Neural cell (in vitro differentiated cells): ENCODE measurements around the gene PMEPA1. TPM values are rescaled to one million over a fixed set of nuclear protein-coding genes. Genes with fewer than 3 reads are reported as not detected.

Source experiments
- H2AFZ ChIP-seq: fragments of 200-600, 300-800 bp; sonication (generic), shearing (Covaris generic); 2 replicates; pipeline ENCODE4 v1.6.0; 2014; ENCODE audit warnings: low read depth, mild to moderate bottlenecking, antibody characterized with exemption, low read length, moderate library complexity
- H3F3A ChIP-seq: fragments of 200-600 bp; shearing (Covaris generic); 2 replicates; pipeline ENCODE4 v1.6.1; 2016; ENCODE audit warnings: mild to moderate bottlenecking, moderate library complexity, mixed read lengths, antibody characterized with exemption, low read length; ENCODE audit not compliant: insufficient read depth, poor library complexity, severe bottlenecking
- H3K27ac ChIP-seq: fragments of 200-600, 300-800 bp; sonication (generic), shearing (Covaris generic); 2 replicates; pipeline ENCODE4 v1.5.1; 2014; ENCODE audit warnings: mild to moderate bottlenecking, low read length, moderate library complexity
- H3K27me3 ChIP-seq: fragments of 300-800, 200-600 bp; sonication (generic), shearing (Covaris generic); 2 replicates; pipeline ENCODE4 v1.6.0; 2014; ENCODE audit warnings: mild to moderate bottlenecking, low read depth, low read length, moderate library complexity; ENCODE audit not compliant: insufficient read depth
- H3K36me3 ChIP-seq: fragments of 300-800, 200-600 bp; sonication (generic), shearing (Covaris generic); 2 replicates; pipeline ENCODE4 v1.5.1; 2014; ENCODE audit warnings: mild to moderate bottlenecking, antibody characterized with exemption, low read length, moderate library complexity; ENCODE audit not compliant: insufficient read depth
- H3K4me2 ChIP-seq: fragments of 300-800, 200-600 bp; sonication (generic), shearing (Covaris generic); 2 replicates; pipeline ENCODE4 v1.6.0; 2014; ENCODE audit warnings: mild to moderate bottlenecking, low read length
- H3K4me3 ChIP-seq: fragments of 300-800, 200-600 bp; sonication (generic), shearing (Covaris generic); 2 replicates; pipeline ENCODE4 v1.5.1; 2014; ENCODE audit warnings: mild to moderate bottlenecking, low read length, moderate library complexity
- H3K79me2 ChIP-seq: fragments of 200-600 bp; shearing (Covaris generic); replicated peaks from 2 replicates; pipeline ENCODE4 v1.6.0; 2014; ENCODE audit warnings: mild to moderate bottlenecking, low read length, moderate library complexity; ENCODE audit not compliant: insufficient read depth
- H3K9ac ChIP-seq: fragments of 300-800, 200-600 bp; sonication (generic), shearing (Covaris generic); 2 replicates; pipeline ENCODE4 v1.6.1; 2016; ENCODE audit warnings: mild to moderate bottlenecking, low read length, mixed read lengths
- H3K9me2 ChIP-seq: fragments of 200-600 bp; shearing (Covaris generic); 2 replicates; pipeline ENCODE4 v1.6.1; 2016; ENCODE audit warnings: mild to moderate bottlenecking, low read length, mixed read lengths; ENCODE audit not compliant: insufficient read depth
- H3K9me3 ChIP-seq: fragments of 200-600, 300-800 bp; sonication (generic), shearing (Covaris generic); 2 replicates; pipeline ENCODE4 v1.6.1; 2016; ENCODE audit warnings: mild to moderate bottlenecking, mixed run types, low read length, moderate library complexity, mixed read lengths
- H4K20me1 ChIP-seq: fragments of 200-600 bp; shearing (Covaris generic); 2 replicates; pipeline ENCODE4 v1.6.1; 2016; ENCODE audit warnings: mild to moderate bottlenecking, mixed run types; ENCODE audit not compliant: insufficient read depth
- EP300 ChIP-seq: fragments of 450-650 bp; conservative IDR thresholded peaks from 2 replicates; pipeline ENCODE4 v1.6.1; 2014; ENCODE audit warnings: antibody characterized with exemption, mild to moderate bottlenecking, moderate library complexity; ENCODE audit not compliant: poor library complexity, severe bottlenecking
- EZH2 ChIP-seq: fragments of 200-600, 300-800 bp; shearing (Covaris generic), sonication (generic); IDR thresholded peaks from 2 replicates; pipeline ENCODE4 v1.6.1; 2014; ENCODE audit warnings: antibody characterized with exemption, low read length, borderline replicate concordance, mild to moderate bottlenecking; ENCODE audit not compliant: insufficient read depth, poor library complexity, severe bottlenecking
- MXI1 ChIP-seq: fragments of 450-650 bp; conservative IDR thresholded peaks from 2 replicates; pipeline ENCODE4 v1.6.1; 2014; ENCODE audit warnings: antibody characterized with exemption, mild to moderate bottlenecking; ENCODE audit not compliant: poor library complexity, severe bottlenecking
- POLR2AphosphoS5 ChIP-seq: IDR thresholded peaks from 2 replicates; pipeline ENCODE4 v1.6.1; 2012
- RAD21 ChIP-seq: fragments of 450-650 bp; conservative IDR thresholded peaks from 2 replicates; pipeline ENCODE4 v1.6.1; 2014; ENCODE audit warnings: antibody characterized with exemption, mild to moderate bottlenecking, moderate library complexity
- SMC3 ChIP-seq: fragments of 450-650 bp; conservative IDR thresholded peaks from 2 replicates; pipeline ENCODE4 v1.6.1; 2014; ENCODE audit warnings: antibody characterized with exemption, mild to moderate bottlenecking, moderate library complexity; ENCODE audit not compliant: poor library complexity
- TAF1 ChIP-seq: IDR thresholded peaks from 2 replicates; pipeline ENCODE4 v1.6.1; 2012; ENCODE audit warnings: low read depth
- polyA plus RNA-seq: library from polyadenylated mRNA; depleted of rRNA; stranded (reverse); fragments of >200 nt; gene quantifications from 2 replicates; pipeline ENCODE4 v1.2.3, GENCODE V29; 2014
- TF ChIP-seq, protein P1 (sequence below): fragments of 450-650 bp; IDR thresholded peaks from 2 replicates; pipeline ENCODE4 v1.5.1; 2014; ENCODE audit warnings: antibody characterized with exemption, mild to moderate bottlenecking, moderate library complexity; ENCODE audit not compliant: poor library complexity, severe bottlenecking
- TF ChIP-seq, protein P2 (sequence below): IDR thresholded peaks from 2 replicates; pipeline ENCODE4 v1.6.1; 2012; ENCODE audit warnings: borderline replicate concordance

The PMEPA1 gene
- polyA plus RNA-seq, 1 donor from 2014 or later, result 5.0 TPM

DNA sequence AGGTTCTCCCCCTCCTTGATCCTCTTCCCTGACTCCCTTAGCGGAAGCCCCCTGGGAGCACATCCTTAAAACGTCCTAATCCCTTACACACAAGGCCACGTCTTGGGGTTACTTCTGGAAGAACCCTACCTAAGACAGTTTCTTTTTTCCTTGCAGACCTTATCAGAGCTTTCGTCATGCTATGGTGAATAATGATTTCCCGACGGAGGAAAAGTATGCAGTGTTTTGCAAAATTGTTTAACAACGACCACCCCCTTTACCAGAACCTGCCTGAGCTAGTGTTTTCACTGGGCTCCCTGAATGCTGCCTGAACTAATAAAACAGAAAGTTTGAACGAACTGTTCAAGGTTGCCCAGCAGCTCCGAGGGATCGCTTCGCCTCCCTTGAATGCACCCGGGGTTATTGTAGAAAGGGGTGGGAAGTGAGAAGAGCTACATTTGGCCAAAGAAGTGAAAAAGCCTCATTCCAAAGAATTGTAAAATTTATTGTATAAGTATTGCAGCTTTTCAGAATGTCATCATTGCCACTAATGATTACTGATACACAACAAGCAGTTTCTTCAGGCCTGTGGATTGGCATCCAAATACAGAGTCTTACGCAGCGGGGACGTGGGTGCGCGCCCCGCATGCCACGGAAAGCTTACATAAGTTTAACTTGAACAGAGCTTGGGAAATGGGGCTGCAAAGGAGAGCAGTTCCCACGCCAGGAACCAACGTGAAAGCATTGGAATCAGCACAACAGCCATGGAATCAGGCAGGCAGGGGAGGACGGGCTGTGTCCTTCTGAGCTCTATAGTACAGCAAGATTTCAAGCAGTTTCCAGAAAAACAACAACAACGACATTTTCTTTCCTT lies 61.7 kb downstream of the PMEPA1 start:
- H3K36me3 ChIP-seq, result no peaks in the 10 kb centered on the region
- H3K27me3 ChIP-seq, result no peaks in the 10 kb centered on the region
- H3K27ac ChIP-seq, result no peak overlapping the region
- H3K9me3 ChIP-seq, result peaks cover 9% of the 10 kb centered on the region
- no peak overlapping the region for H3K4me2 ChIP-seq
- no peak overlapping the region for H3K4me3 ChIP-seq
- TF ChIP-seq, protein P1, sequence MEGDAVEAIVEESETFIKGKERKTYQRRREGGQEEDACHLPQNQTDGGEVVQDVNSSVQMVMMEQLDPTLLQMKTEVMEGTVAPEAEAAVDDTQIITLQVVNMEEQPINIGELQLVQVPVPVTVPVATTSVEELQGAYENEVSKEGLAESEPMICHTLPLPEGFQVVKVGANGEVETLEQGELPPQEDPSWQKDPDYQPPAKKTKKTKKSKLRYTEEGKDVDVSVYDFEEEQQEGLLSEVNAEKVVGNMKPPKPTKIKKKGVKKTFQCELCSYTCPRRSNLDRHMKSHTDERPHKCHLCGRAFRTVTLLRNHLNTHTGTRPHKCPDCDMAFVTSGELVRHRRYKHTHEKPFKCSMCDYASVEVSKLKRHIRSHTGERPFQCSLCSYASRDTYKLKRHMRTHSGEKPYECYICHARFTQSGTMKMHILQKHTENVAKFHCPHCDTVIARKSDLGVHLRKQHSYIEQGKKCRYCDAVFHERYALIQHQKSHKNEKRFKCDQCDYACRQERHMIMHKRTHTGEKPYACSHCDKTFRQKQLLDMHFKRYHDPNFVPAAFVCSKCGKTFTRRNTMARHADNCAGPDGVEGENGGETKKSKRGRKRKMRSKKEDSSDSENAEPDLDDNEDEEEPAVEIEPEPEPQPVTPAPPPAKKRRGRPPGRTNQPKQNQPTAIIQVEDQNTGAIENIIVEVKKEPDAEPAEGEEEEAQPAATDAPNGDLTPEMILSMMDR, result no peak
- TF ChIP-seq MXI1 (no peak), TAF1 (no peak), EZH2 (no peak), SMC3 (no peak), RAD21 (no peak), EP300 (no peak), POLR2AphosphoS5 (no peak)
- TF ChIP-seq, protein P2, sequence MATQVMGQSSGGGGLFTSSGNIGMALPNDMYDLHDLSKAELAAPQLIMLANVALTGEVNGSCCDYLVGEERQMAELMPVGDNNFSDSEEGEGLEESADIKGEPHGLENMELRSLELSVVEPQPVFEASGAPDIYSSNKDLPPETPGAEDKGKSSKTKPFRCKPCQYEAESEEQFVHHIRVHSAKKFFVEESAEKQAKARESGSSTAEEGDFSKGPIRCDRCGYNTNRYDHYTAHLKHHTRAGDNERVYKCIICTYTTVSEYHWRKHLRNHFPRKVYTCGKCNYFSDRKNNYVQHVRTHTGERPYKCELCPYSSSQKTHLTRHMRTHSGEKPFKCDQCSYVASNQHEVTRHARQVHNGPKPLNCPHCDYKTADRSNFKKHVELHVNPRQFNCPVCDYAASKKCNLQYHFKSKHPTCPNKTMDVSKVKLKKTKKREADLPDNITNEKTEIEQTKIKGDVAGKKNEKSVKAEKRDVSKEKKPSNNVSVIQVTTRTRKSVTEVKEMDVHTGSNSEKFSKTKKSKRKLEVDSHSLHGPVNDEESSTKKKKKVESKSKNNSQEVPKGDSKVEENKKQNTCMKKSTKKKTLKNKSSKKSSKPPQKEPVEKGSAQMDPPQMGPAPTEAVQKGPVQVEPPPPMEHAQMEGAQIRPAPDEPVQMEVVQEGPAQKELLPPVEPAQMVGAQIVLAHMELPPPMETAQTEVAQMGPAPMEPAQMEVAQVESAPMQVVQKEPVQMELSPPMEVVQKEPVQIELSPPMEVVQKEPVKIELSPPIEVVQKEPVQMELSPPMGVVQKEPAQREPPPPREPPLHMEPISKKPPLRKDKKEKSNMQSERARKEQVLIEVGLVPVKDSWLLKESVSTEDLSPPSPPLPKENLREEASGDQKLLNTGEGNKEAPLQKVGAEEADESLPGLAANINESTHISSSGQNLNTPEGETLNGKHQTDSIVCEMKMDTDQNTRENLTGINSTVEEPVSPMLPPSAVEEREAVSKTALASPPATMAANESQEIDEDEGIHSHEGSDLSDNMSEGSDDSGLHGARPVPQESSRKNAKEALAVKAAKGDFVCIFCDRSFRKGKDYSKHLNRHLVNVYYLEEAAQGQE, result no peak
- no peaks in the 10 kb centered on the region for H4K20me1 ChIP-seq
- no peaks in the 10 kb centered on the region for H3K9me2 ChIP-seq
- H2AFZ ChIP-seq, result no peak overlapping the region
- no peaks in the 10 kb centered on the region for H3K79me2 ChIP-seq
- H3K9ac ChIP-seq, result no peak overlapping the region
- H3F3A ChIP-seq, result no peaks in the 10 kb centered on the region

DNA sequence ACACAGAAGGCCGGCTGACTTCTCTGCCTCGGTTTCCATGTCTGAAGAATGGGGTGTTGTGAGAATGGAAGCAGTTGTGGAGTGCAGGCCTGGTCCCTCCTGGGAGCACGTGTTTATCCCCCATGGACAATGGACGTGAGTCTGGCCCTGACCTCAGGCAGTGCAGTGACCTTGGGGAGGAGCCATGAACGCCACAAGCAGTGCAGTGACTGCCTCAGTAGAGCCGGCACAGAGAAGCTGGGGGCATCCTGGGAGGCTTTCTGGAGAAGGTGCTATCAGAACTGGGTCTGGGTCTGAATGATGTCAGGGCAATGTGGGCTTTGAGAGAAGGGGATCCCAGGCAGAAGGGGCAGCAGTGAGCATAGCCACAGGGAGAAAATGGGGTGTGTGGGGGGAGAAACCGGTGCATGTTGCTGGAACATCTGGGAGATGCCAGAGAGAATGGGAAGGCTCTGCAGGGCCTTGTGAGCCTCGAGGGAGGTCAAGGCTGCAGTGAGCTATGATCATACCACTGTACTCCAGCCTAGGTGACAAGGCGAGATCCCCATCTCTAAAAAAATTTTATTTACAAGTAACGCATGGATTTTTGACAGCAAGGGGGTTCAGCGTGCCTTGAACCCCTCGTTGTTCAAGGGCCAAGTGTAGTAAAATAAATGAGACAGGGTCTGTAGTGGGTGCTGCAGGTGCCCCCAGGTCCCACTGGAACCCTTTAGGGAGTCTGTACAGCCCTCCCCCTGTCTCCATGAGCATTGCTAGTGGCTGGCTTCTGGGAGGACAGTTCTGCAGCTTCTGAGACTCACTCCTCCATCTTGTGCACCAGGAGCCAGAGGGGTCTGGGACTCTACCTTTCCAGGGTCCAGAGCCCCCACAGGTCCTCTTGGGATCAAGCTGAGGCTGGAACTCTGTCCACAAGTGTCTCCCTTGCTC lies 62.5 kb downstream of the PMEPA1 start:
- Histone ChIP-seq H3K9me2 (no peaks in the 10 kb centered on the region), H2AFZ (no peak overlapping the region), H4K20me1 (no peaks in the 10 kb centered on the region), H3K9me3 (peaks cover 10% of the 10 kb centered on the region), H3K27me3 (no peaks in the 10 kb centered on the region), H3F3A (no peaks in the 10 kb centered on the region), H3K4me2 (no peak overlapping the region), H3K79me2 (no peaks in the 10 kb centered on the region), H3K4me3 (no peak overlapping the region), H3K27ac (no peak overlapping the region), H3K9ac (no peak overlapping the region), H3K36me3 (no peaks in the 10 kb centered on the region)
- TF ChIP-seq EZH2, result no peak
- no peak for TF ChIP-seq TAF1
- TF ChIP-seq MXI1, result no peak
- TF ChIP-seq, protein P2, result no peak
- TF ChIP-seq RAD21, result no peak
- no peak for TF ChIP-seq POLR2AphosphoS5
- no peak for TF ChIP-seq SMC3
- TF ChIP-seq, protein P1, result no peak
- no peak for TF ChIP-seq EP300
